Trophoblast cell (in vitro differentiated cells and primary cell): Measurements from ENCODE around the gene DNM1L.

ENCODE experiments used
- DNase-seq, 2 donors: peaks; one replicate each; pipeline ENCODE4 v3.0.0-alpha.2; 2016
- H2AFZ ChIP-seq: 2 replicates; pipeline ENCODE4 v1.6.1; 2013; ENCODE audit warnings: low read length, moderate library complexity, mild to moderate bottlenecking; ENCODE audit not compliant: insufficient read depth, poor library complexity
- H2AK5ac ChIP-seq: 2 replicates; pipeline ENCODE4 v1.6.1; 2013; ENCODE audit warnings: mild to moderate bottlenecking, low read length
- H2BK120ac ChIP-seq: 2 replicates; pipeline ENCODE4 v1.6.1; 2013; ENCODE audit warnings: low read length, mild to moderate bottlenecking, moderate library complexity; ENCODE audit not compliant: insufficient read depth, poor library complexity
- H2BK12ac ChIP-seq: 2 replicates; pipeline ENCODE4 v1.6.1; 2013; ENCODE audit warnings: mild to moderate bottlenecking, low read length, moderate library complexity
- H2BK5ac ChIP-seq: 2 replicates; pipeline ENCODE4 v1.6.1; 2013; ENCODE audit warnings: low read length, low read depth, moderate library complexity, mild to moderate bottlenecking; ENCODE audit not compliant: poor library complexity
- H3K14ac ChIP-seq: 2 replicates; pipeline ENCODE4 v1.6.1; 2013; ENCODE audit warnings: mild to moderate bottlenecking, low read length
- H3K18ac ChIP-seq: 2 replicates; pipeline ENCODE4 v1.6.1; 2013; ENCODE audit warnings: mild to moderate bottlenecking, low read length
- H3K23ac ChIP-seq: 2 replicates; pipeline ENCODE4 v1.6.1; 2013; ENCODE audit warnings: low read length
- H3K27ac ChIP-seq: 2 replicates; pipeline ENCODE4 v1.5.1; 2013; ENCODE audit warnings: low read depth, mild to moderate bottlenecking, inconsistent platforms, low read length, moderate library complexity
- H3K27me3 ChIP-seq: 2 replicates; pipeline ENCODE4 v1.6.1; 2013; ENCODE audit warnings: inconsistent platforms, mild to moderate bottlenecking, low read length, moderate library complexity; ENCODE audit not compliant: insufficient read depth
- H3K36me3 ChIP-seq, 2 experiments: 1 replicate in 1 of 2; 2 replicates in 1 of 2; pipeline ENCODE4 v1.6.1; 2013; ENCODE audit warnings: low read length in 2 of 2, mild to moderate bottlenecking in 2 of 2, moderate library complexity in 1 of 2; ENCODE audit not compliant: insufficient read depth in 2 of 2, control insufficient read depth in 1 of 2
- H3K4ac ChIP-seq: 2 replicates; pipeline ENCODE4 v1.6.1; 2013; ENCODE audit warnings: low read depth, mild to moderate bottlenecking, low read length, moderate library complexity
- H3K4me1 ChIP-seq, 2 experiments: 1 replicate in 1 of 2; 2 replicates in 1 of 2; pipeline ENCODE4 v1.6.1; 2013; ENCODE audit warnings: low read length in 2 of 2, mild to moderate bottlenecking in 2 of 2, moderate library complexity in 1 of 2; ENCODE audit not compliant: insufficient read depth in 2 of 2, control insufficient read depth in 1 of 2
- H3K4me2 ChIP-seq: 2 replicates; pipeline ENCODE4 v1.6.1; 2013; ENCODE audit warnings: inconsistent platforms, mild to moderate bottlenecking, low read length, moderate library complexity
- H3K4me3 ChIP-seq: 2 replicates; pipeline ENCODE4 v1.5.1; 2013; ENCODE audit warnings: mild to moderate bottlenecking, low read depth, low read length, inconsistent platforms
- H3K79me1 ChIP-seq: one replicate; pipeline ENCODE4 v1.6.1; 2013; ENCODE audit warnings: low read length
- H3K79me2 ChIP-seq: 2 replicates; pipeline ENCODE4 v1.6.1; 2013; ENCODE audit warnings: low read length, mild to moderate bottlenecking; ENCODE audit not compliant: control insufficient read depth, insufficient read depth, poor library complexity
- H3K9ac ChIP-seq: 2 replicates; pipeline ENCODE4 v1.6.1; 2013; ENCODE audit warnings: mild to moderate bottlenecking, low read length
- H3K9me3 ChIP-seq: 2 replicates; pipeline ENCODE4 v1.6.1; 2013; ENCODE audit warnings: low read depth, mild to moderate bottlenecking, control low read depth, inconsistent platforms, low read length; ENCODE audit not compliant: insufficient read depth
- H4K12ac ChIP-seq: 2 replicates; pipeline ENCODE4 v1.6.1; 2013; ENCODE audit warnings: low read depth, mild to moderate bottlenecking, low read length, moderate library complexity
- H4K8ac ChIP-seq: 2 replicates; pipeline ENCODE4 v1.6.1; 2013; ENCODE audit warnings: low read depth, mild to moderate bottlenecking, low read length, moderate library complexity
- H4K91ac ChIP-seq: one replicate; pipeline ENCODE4 v1.6.1; 2013; ENCODE audit warnings: low read depth, mild to moderate bottlenecking, low read length, moderate library complexity
- WGBS: extraction: QIAGEN DNeasy Blood & Tissue Kit; methylation state at CpG from one replicate; pipeline ENCODE4 v1.1.7; 2013; ENCODE audit warnings: missing lambda C conversion rate; ENCODE audit not compliant: insufficient read length, insufficient coverage; ENCODE audit errors: extremely low coverage; 5-methylcytosine and 5-hydroxymethylcytosine counted together

DNM1L gene

GRCh38 chr12:32783029-32783428, 103.9 kb downstream of the DNM1L start:
- Histone ChIP-seq H2AFZ (no peak overlapping the region), H2AK5ac (no peak overlapping the region), H3K27ac (no peak overlapping the region), H3K9me3 (peaks cover 1% of the 10 kb centered on the region), H3K27me3 (no peaks in the 10 kb centered on the region), H2BK120ac (no peak overlapping the region), H2BK12ac (no peak overlapping the region), H4K12ac (no peak overlapping the region), H3K18ac (no peak overlapping the region), H3K36me3 (peaks cover 1 to 2% of the 10 kb centered on the region in 2 experiments), H3K23ac (no peak overlapping the region), H3K79me2 (no peaks in the 10 kb centered on the region), H4K8ac (no peak overlapping the region), H3K4ac (no peak overlapping the region), H2BK5ac (no peak overlapping the region), H4K91ac (no peak overlapping the region), H3K4me1 (peaks cover 0 to 4% of the 10 kb centered on the region in 2 experiments), H3K4me3 (no peak overlapping the region), H3K79me1 (no peaks in the 10 kb centered on the region), H3K14ac (no peak overlapping the region), H3K9ac (peak overlapping the region; percentile 10), H3K4me2 (no peak overlapping the region)
- DNase-seq = no peak
- WGBS = no CpG with 5 or more reads among the region's 3 CpGs

GRCh38 chr12:32785557-32785956, 106.5 kb downstream of the DNM1L start:
- no peak overlapping the region for H3K18ac ChIP-seq
- H3K4me2 ChIP-seq = no peak overlapping the region
- H3K9me3 ChIP-seq = peaks cover 1% of the 10 kb centered on the region
- no peaks in the 10 kb centered on the region for H3K27me3 ChIP-seq
- H3K36me3 ChIP-seq = peaks cover 1 to 12% of the 10 kb centered on the region in 2 experiments
- H3K9ac ChIP-seq = no peak overlapping the region
- no peak overlapping the region for H2BK5ac ChIP-seq
- WGBS = no CpG with 5 or more reads among the region's 5 CpGs
- H4K91ac ChIP-seq = no peak overlapping the region
- no peaks in the 10 kb centered on the region for H3K79me2 ChIP-seq
- H3K4me3 ChIP-seq = no peak overlapping the region
- no peak overlapping the region for H3K27ac ChIP-seq
- H2BK120ac ChIP-seq = no peak overlapping the region
- no peaks in the 10 kb centered on the region for H3K4me1 ChIP-seq
- H3K23ac ChIP-seq = no peak overlapping the region
- no peak overlapping the region for H2BK12ac ChIP-seq
- H3K14ac ChIP-seq = no peak overlapping the region
- no peak overlapping the region for H4K8ac ChIP-seq
- H3K79me1 ChIP-seq = no peaks in the 10 kb centered on the region
- no peak overlapping the region for H4K12ac ChIP-seq
- no peak overlapping the region for H3K4ac ChIP-seq
- no peak overlapping the region for H2AFZ ChIP-seq
- DNase-seq = no peak
- H2AK5ac ChIP-seq = no peak overlapping the region

GRCh38 chr12:32788405-32788804, 109.3 kb downstream of the DNM1L start:
- H3K23ac ChIP-seq = no peak overlapping the region
- H3K4me3 ChIP-seq = no peak overlapping the region
- no peak overlapping the region for H4K8ac ChIP-seq
- H3K79me1 ChIP-seq = no peaks in the 10 kb centered on the region
- H3K18ac ChIP-seq = no peak overlapping the region
- H3K9me3 ChIP-seq = peaks cover 1% of the 10 kb centered on the region
- H2AFZ ChIP-seq = no peak overlapping the region
- no peaks in the 10 kb centered on the region for H3K27me3 ChIP-seq
- no peaks in the 10 kb centered on the region for H3K79me2 ChIP-seq
- no peak overlapping the region for H4K12ac ChIP-seq
- H2BK12ac ChIP-seq = no peak overlapping the region
- no peak overlapping the region for H2BK120ac ChIP-seq
- no peak overlapping the region for H2AK5ac ChIP-seq
- no peak overlapping the region for H3K14ac ChIP-seq
- no peak for DNase-seq
- H3K36me3 ChIP-seq = peaks cover 6 to 24% of the 10 kb centered on the region in 2 experiments
- no CpG with 5 or more reads among the region's 4 CpGs for WGBS
- no peak overlapping the region for H4K91ac ChIP-seq
- H3K27ac ChIP-seq = no peak overlapping the region
- no peak overlapping the region for H3K9ac ChIP-seq
- no peak overlapping the region for H3K4ac ChIP-seq
- no peaks in the 10 kb centered on the region for H3K4me1 ChIP-seq
- H2BK5ac ChIP-seq = no peak overlapping the region
- no peak overlapping the region for H3K4me2 ChIP-seq

- no peak overlapping the region for H3K4ac ChIP-seq
- no peaks in the 10 kb centered on the region for H3K27me3 ChIP-seq
- no peak overlapping the region for H2BK12ac ChIP-seq
- no peak overlapping the region for H3K9ac ChIP-seq
- H2BK120ac ChIP-seq = no peak overlapping the region
- H2BK5ac ChIP-seq = no peak overlapping the region
- H2AK5ac ChIP-seq = no peak overlapping the region
- no peak for DNase-seq
- no peak overlapping the region for H2AFZ ChIP-seq
- H3K14ac ChIP-seq = no peak overlapping the region
- H3K4me2 ChIP-seq = no peak overlapping the region
- H3K23ac ChIP-seq = no peak overlapping the region
- H3K79me2 ChIP-seq = no peaks in the 10 kb centered on the region
- no peak overlapping the region for H4K91ac ChIP-seq
- H3K18ac ChIP-seq = no peak overlapping the region
- no peak overlapping the region for H3K4me3 ChIP-seq
- H3K9me3 ChIP-seq = peaks cover 1% of the 10 kb centered on the region
- H3K4me1 ChIP-seq = no peaks in the 10 kb centered on the region
- peaks cover 8 to 29% of the 10 kb centered on the region in 2 experiments for H3K36me3 ChIP-seq
- H3K27ac ChIP-seq = no peak overlapping the region
- H4K8ac ChIP-seq = no peak overlapping the region
- no peak overlapping the region for H4K12ac ChIP-seq
- H3K79me1 ChIP-seq = no peaks in the 10 kb centered on the region
Observed at GRCh38 chr12:32789446-32789845, 110.3 kb downstream of the DNM1L start.
